NB4 (cell line): ENCODE measurements around the gene AMZ2.
"Not testable (repeated sequence)": the region's sequence is repeated elsewhere in the genome, so short reads cannot be mapped to it uniquely, and the experiment has no call there.

Experiments used
- DNase-seq: peaks from one replicate; pipeline ENCODE4 v3.0.0; 2010; ENCODE audit warnings: low read depth
- H3K4me3 ChIP-seq: one replicate; pipeline ENCODE4 v1.5.1; 2011; ENCODE audit warnings: mild to moderate bottlenecking, low read depth, low read length, moderate library complexity
- MYC ChIP-seq: IDR thresholded peaks from 2 replicates; pipeline ENCODE4 v1.6.1; 2011; ENCODE audit warnings: low read depth, low read length
- POLR2A ChIP-seq: IDR thresholded peaks from 2 replicates; pipeline ENCODE4 v1.6.1; 2011; ENCODE audit warnings: mild to moderate bottlenecking; ENCODE audit not compliant: insufficient read length; ENCODE audit errors: extremely low read depth
- TF ChIP-seq, protein P1 (sequence below): IDR thresholded peaks from 2 replicates; pipeline ENCODE4 v1.6.1; 2011; ENCODE audit warnings: low read depth, low read length
- TF ChIP-seq, protein P2 (sequence below): IDR thresholded peaks from one replicate; pipeline ENCODE4 v1.5.1; 2012; ENCODE audit warnings: low read depth, low read length

AMZ2 gene

DNA sequence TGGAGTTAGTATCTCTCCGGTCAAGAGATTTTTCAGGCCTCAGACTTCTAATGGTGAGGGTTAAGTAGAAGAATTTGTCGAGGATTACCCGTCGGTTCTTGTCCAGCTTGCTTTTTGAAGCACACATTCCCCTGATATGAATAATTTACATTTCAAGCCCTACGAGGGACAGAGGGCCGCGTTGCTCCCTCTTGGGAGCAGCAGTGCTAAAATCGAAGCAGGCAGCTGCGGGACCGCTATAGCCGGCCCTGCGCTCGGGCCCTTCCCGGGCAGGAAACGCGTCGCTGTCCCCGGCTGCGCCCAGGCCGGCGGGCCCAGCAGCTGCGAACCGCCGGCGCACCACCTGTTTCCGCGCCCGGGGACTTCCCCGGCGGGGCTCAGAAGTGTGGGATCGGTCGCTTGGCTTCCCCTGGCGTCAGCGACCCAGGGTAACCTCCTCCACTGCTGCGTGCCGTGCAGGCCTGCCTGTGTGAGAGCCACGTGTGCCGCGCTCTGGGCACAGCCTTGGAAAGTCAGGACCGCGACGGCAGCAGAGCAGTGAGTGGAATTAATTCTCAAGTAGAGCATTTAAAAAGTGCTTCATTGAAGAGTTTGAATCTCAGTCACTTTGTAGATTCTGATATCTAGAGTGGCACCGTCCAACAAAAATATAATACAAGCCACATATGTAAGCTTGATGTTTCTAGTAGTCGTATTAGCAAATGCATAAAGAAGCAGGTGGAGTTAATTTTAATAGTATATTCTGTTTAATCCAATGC is 11.2 kb downstream of the AMZ2 start:
- peak overlapping the region; percentile 60 for H3K4me3 ChIP-seq
- DNase-seq = peak; percentile 84
- 0 out of 2 replicates have a peak, but pooled peaks have one; percentile 4 for TF ChIP-seq MYC

DNA sequence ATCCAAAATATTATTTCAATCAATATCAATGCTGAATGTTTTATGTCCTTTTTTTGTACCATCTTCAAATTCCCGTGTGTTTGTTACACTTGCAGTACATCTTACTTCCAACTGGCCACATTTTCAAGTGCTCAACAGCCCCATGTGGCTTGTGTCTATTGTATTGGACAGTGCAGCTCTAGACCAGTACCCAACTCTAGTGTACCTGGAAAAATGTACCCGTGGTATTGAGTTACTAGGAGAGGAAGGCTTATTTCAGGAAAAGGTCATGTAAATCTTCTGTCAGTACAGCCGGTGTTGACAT is 11.8 kb downstream of the AMZ2 start:
- peak; percentile 52 for DNase-seq
- peak overlapping the region; percentile 60 for H3K4me3 ChIP-seq

DNA sequence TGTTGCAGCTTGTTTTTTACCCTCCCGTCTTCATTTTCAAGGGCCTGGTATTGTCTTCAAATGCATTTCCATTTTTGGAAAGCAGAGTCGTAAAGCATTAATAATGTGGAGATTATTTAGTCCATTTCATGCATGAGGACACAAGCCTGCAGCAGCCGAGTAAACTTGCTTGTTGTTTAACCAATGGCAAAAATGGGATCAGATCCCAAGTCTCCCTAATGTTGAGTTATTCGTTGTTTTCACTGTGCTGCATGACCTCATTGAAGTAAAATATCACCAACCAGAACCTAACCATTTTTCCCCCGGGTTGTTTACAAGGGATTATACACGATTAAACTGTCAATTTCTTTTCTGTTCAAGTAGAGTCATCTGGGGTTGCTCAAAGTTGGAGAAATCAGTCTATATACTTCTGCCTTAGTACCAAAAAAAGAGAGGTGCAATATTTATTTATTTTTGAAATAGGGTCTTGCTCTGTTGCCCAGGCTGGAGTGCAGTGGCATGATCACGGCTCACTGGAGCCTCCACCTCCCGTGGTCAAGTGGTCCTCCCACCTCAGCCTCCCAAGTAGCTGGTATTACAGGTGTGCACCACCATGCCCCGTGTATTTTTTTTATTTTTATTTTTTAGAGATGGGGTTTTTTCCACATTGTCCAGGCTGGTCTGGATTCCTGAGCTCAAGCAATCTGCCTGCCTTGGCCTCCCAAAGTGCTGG is 12.4 kb downstream of the AMZ2 start:
- H3K4me3 ChIP-seq = peak overlapping the region; percentile 60
- no peak for DNase-seq
- TF ChIP-seq MYC (no peak), POLR2A (no peak)
- TF ChIP-seq, protein P1, sequence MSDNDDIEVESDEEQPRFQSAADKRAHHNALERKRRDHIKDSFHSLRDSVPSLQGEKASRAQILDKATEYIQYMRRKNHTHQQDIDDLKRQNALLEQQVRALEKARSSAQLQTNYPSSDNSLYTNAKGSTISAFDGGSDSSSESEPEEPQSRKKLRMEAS = no peak

DNA sequence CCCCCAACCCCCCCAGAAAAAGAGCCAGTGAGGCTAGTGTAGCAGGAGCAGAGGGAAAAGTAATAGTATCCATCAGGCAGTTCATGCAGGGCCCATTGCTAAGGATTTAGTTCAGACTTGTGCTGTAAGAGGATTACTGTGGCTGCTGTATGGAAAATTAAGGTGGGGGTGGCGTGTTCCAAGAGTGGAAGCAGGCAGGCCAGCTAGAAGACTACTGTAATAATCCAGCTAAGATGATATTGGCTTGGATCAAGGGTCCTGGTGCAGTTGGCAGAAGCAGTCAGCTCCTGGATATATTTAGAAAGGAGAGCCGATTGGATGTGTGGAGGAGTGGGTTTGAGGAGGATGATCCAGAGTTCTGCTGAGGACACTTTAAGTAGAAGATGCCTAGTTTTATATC is 14.6 kb downstream of the AMZ2 start:
- H3K4me3 ChIP-seq, DNase-seq: not testable (repeated sequence)

GRCh38 chr17:68263101-68263681 is 15.3 kb downstream of the AMZ2 start:
- DNase-seq = peak; percentile 68
- H3K4me3 ChIP-seq = not testable (repeated sequence)

- H3K4me3 ChIP-seq, DNase-seq: not testable (repeated sequence)
These were observed 18.0 kb downstream of the AMZ2 start for GRCh38 chr17:68265833-68266232.

DNA sequence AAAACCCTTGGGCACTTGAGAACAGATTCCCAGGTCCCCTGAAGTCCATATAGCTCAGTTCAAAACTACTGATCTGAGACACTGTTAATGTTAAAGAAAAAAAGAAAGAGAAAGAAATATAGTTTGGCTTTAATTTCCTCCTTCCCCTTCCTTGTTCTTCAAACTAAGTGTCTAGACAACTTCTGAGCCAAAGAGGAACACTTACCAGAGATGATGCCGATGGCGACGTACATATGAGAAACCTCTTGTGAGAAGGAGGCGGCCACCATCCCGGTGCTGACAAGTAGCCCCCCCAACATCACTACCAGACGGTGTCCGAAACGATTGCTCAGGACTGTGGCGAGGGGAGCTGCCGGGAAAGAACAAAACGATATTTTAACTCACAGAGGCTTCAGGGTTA is 25.9 kb downstream of the AMZ2 start:
- H3K4me3 ChIP-seq = no peak overlapping the region
- DNase-seq = no peak
- no peak for TF ChIP-seq MYC
- TF ChIP-seq, protein P1 = no peak
- TF ChIP-seq, protein P2, sequence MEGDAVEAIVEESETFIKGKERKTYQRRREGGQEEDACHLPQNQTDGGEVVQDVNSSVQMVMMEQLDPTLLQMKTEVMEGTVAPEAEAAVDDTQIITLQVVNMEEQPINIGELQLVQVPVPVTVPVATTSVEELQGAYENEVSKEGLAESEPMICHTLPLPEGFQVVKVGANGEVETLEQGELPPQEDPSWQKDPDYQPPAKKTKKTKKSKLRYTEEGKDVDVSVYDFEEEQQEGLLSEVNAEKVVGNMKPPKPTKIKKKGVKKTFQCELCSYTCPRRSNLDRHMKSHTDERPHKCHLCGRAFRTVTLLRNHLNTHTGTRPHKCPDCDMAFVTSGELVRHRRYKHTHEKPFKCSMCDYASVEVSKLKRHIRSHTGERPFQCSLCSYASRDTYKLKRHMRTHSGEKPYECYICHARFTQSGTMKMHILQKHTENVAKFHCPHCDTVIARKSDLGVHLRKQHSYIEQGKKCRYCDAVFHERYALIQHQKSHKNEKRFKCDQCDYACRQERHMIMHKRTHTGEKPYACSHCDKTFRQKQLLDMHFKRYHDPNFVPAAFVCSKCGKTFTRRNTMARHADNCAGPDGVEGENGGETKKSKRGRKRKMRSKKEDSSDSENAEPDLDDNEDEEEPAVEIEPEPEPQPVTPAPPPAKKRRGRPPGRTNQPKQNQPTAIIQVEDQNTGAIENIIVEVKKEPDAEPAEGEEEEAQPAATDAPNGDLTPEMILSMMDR = no peak
- no peak for TF ChIP-seq POLR2A

GRCh38 chr17:68276339-68276738 is 28.5 kb downstream of the AMZ2 start:
- DNase-seq, H3K4me3 ChIP-seq: not testable (repeated sequence)

DNA sequence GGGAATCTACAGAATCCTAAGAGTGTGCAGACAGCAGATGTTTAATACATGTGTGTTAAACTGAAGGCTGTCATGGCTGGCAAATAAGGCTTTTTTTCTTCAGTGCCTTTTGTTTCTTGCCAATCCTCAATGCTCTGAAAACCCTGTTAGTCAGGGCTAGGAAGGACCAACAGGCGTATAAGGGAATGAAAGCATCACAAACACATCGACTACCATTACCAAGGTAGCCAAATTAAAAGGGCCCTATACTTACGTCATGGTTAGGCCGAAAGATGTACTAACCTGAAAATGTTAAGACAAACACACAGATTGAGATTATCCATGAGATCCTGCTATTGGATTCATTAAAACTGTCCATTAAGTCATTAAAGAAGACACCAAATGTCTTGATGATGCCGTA is 30.0 kb downstream of the AMZ2 start:
- no peak for DNase-seq
- H3K4me3 ChIP-seq = no peak overlapping the region

GRCh38 chr17:68281965-68282364 is 34.1 kb downstream of the AMZ2 start:
- not testable (repeated sequence) for DNase-seq, H3K4me3 ChIP-seq

More for the DNA sequence above, 30.0 kb downstream of the AMZ2 start:
- no peak for TF ChIP-seq POLR2A
- no peak for TF ChIP-seq MYC
- TF ChIP-seq, protein P2 = no peak
- TF ChIP-seq, protein P1 = no peak
